ENCODE data around the gene YJEFN3.

The YJEFN3 gene

GRCh38 chr19:19528721-19529490, at the start of gene YJEFN3:
YJEFN3 (plus strand) TSS chr19:19528911; CDS start chr19:19528933, 22 bp downstream.
- H3K4me3 Mint-ChIP-seq: no peak within 1 kb of the TSS
- no peak for ATAC-seq
- H3K27ac Mint-ChIP-seq: no peak within 1 kb of the TSS
- peaks cover 29% of the 10 kb centered on the region for H3K4me1 Mint-ChIP-seq
- H3K9me3 Mint-ChIP-seq: no peaks in the 10 kb centered on the region
- no peaks in the 10 kb centered on the region for H3K27me3 Mint-ChIP-seq
- DNase-seq: no peak

GRCh38 chr19:19480688-19481087, 48.0 kb upstream of the YJEFN3 start:
- DNase-seq (peak in 1 of 2 donors; percentile 51), ATAC-seq (peak; percentile 90)
- Mint-ChIP-seq H3K9me3 (no peaks in the 10 kb centered on the region), H3K27me3 (no peaks in the 10 kb centered on the region), H3K27ac (peak overlapping the region in 1 of 2 donors; percentile 76), H3K4me1 (peaks cover 89% of the 10 kb centered on the region), H3K4me3 (peak overlapping the region; percentile 8 to 40)

GRCh38 chr19:19482809-19483596, 45.7 kb upstream of the YJEFN3 start:
- no peaks in the 10 kb centered on the region for H3K27me3 Mint-ChIP-seq
- ATAC-seq (no peak), DNase-seq (no peak)
- peak overlapping the region in 1 of 2 donors; percentile 13 for H3K27ac Mint-ChIP-seq
- H3K4me3 Mint-ChIP-seq: no peak overlapping the region
- H3K9me3 Mint-ChIP-seq: no peaks in the 10 kb centered on the region
- peaks cover 89% of the 10 kb centered on the region for H3K4me1 Mint-ChIP-seq

- H3K4me1 Mint-ChIP-seq: peaks cover 95% of the 10 kb centered on the region
- ATAC-seq: no peak
Observed at GRCh38 chr19:19485161-19485997, 43.3 kb upstream of the YJEFN3 start.

GRCh38 chr19:19485998-19486290, 42.8 kb upstream of the YJEFN3 start:
- no peaks in the 10 kb centered on the region for H3K27me3 Mint-ChIP-seq
- peaks cover 94% of the 10 kb centered on the region for H3K4me1 Mint-ChIP-seq
- H3K4me3 Mint-ChIP-seq: no peak overlapping the region
- DNase-seq (no peak), ATAC-seq (no peak)
- peak overlapping the region in 1 of 2 donors; percentile 67 for H3K27ac Mint-ChIP-seq
- H3K9me3 Mint-ChIP-seq: no peaks in the 10 kb centered on the region

More at GRCh38 chr19:19485161-19485997, 43.3 kb upstream of the YJEFN3 start:
- peak overlapping the region; percentile 65 to 86 for H3K27ac Mint-ChIP-seq
- no peaks in the 10 kb centered on the region for H3K9me3 Mint-ChIP-seq
- no peak overlapping the region for H3K4me3 Mint-ChIP-seq
- H3K27me3 Mint-ChIP-seq: no peaks in the 10 kb centered on the region
- DNase-seq: no peak

GRCh38 chr19:19486343-19487076, 42.2 kb upstream of the YJEFN3 start:
- no peaks in the 10 kb centered on the region for H3K9me3 Mint-ChIP-seq
- no peak overlapping the region for H3K4me3 Mint-ChIP-seq
- H3K4me1 Mint-ChIP-seq: peaks cover 89% of the 10 kb centered on the region
- no peaks in the 10 kb centered on the region for H3K27me3 Mint-ChIP-seq
- DNase-seq (no peak), ATAC-seq (no peak)
- H3K27ac Mint-ChIP-seq: peak overlapping the region in 1 of 2 donors; percentile 48

GRCh38 chr19:19487077-19487949, 41.4 kb upstream of the YJEFN3 start:
- no peak overlapping the region for H3K4me3 Mint-ChIP-seq
- no peaks in the 10 kb centered on the region for H3K9me3 Mint-ChIP-seq
- no peaks in the 10 kb centered on the region for H3K27me3 Mint-ChIP-seq
- ATAC-seq (no peak), DNase-seq (no peak)
- peak overlapping the region; percentile 73 to 98 for H3K27ac Mint-ChIP-seq
- H3K4me1 Mint-ChIP-seq: peaks cover 81% of the 10 kb centered on the region

GRCh38 chr19:19487950-19488874, 40.5 kb upstream of the YJEFN3 start:
- Mint-ChIP-seq H3K27me3 (no peaks in the 10 kb centered on the region), H3K27ac (peak overlapping the region; percentile 98), H3K9me3 (no peaks in the 10 kb centered on the region), H3K4me1 (peaks cover 76% of the 10 kb centered on the region), H3K4me3 (peak overlapping the region; percentile 19 to 77)
- DNase-seq (no peak), ATAC-seq (no peak)

GRCh38 chr19:19488875-19489690, 39.6 kb upstream of the YJEFN3 start:
- Mint-ChIP-seq H3K27ac (peak overlapping the region; percentile 98), H3K9me3 (no peaks in the 10 kb centered on the region), H3K27me3 (no peaks in the 10 kb centered on the region), H3K4me3 (peak overlapping the region; percentile 69 to 77), H3K4me1 (peaks cover 77% of the 10 kb centered on the region)
- ATAC-seq: peak; percentile 95
- peak; percentile 85 to 94 for DNase-seq

GRCh38 chr19:19489804-19490204, 38.9 kb upstream of the YJEFN3 start:
- DNase-seq (no peak), ATAC-seq (peak; percentile 7)
- H3K4me1 Mint-ChIP-seq: peaks cover 76% of the 10 kb centered on the region
- no peaks in the 10 kb centered on the region for H3K27me3 Mint-ChIP-seq
- H3K27ac Mint-ChIP-seq: peak overlapping the region; percentile 98
- peak overlapping the region; percentile 69 to 77 for H3K4me3 Mint-ChIP-seq
- H3K9me3 Mint-ChIP-seq: no peaks in the 10 kb centered on the region

GRCh38 chr19:19490214-19490968, 38.3 kb upstream of the YJEFN3 start:
- H3K4me3 Mint-ChIP-seq: peak overlapping the region; percentile 15 to 69
- no peaks in the 10 kb centered on the region for H3K27me3 Mint-ChIP-seq
- DNase-seq (peak; percentile 76 to 81), ATAC-seq (peak; percentile 19)
- no peaks in the 10 kb centered on the region for H3K9me3 Mint-ChIP-seq
- H3K4me1 Mint-ChIP-seq: peaks cover 70% of the 10 kb centered on the region
- H3K27ac Mint-ChIP-seq: peak overlapping the region; percentile 98

- Mint-ChIP-seq H3K27ac (no peak overlapping the region), H3K4me1 (peaks cover 60% of the 10 kb centered on the region), H3K4me3 (no peak overlapping the region), H3K9me3 (no peaks in the 10 kb centered on the region), H3K27me3 (no peaks in the 10 kb centered on the region)
- ATAC-seq (no peak), DNase-seq (no peak)
Observed at GRCh38 chr19:19491321-19492025, 37.2 kb upstream of the YJEFN3 start.

Measured in stimulated activated naive CD8-positive, alpha-beta T cell treated with anti-CD3 and anti-CD28 coated beads, Interleukin-15, amount 100 ng/mL, for 72 hours (primary cell).